MM.1S (cell line): Measurements from ENCODE around the gene SREBF1.

ENCODE experiments used
- CTCF ChIP-seq: fragments of 300-600 bp; sonication (generic); IDR thresholded peaks from 2 replicates; pipeline ENCODE4 v1.5.1; 2016; ENCODE audit warnings: antibody characterized with exemption, low read length, mixed read lengths
- EZH2 ChIP-seq: fragments of 300-600 bp; sonication (generic); optimal IDR thresholded peaks from 2 replicates; pipeline ENCODE3; 2017; ENCODE audit warnings: low read depth, mild to moderate bottlenecking, antibody characterized with exemption, low read length, mixed read lengths
- EZH2phosphoT487 ChIP-seq: fragments of 300-600 bp; sonication (generic); IDR thresholded peaks from 2 replicates; pipeline ENCODE4 v1.6.1; 2018; ENCODE audit warnings: antibody characterized with exemption, low read length

DNA sequence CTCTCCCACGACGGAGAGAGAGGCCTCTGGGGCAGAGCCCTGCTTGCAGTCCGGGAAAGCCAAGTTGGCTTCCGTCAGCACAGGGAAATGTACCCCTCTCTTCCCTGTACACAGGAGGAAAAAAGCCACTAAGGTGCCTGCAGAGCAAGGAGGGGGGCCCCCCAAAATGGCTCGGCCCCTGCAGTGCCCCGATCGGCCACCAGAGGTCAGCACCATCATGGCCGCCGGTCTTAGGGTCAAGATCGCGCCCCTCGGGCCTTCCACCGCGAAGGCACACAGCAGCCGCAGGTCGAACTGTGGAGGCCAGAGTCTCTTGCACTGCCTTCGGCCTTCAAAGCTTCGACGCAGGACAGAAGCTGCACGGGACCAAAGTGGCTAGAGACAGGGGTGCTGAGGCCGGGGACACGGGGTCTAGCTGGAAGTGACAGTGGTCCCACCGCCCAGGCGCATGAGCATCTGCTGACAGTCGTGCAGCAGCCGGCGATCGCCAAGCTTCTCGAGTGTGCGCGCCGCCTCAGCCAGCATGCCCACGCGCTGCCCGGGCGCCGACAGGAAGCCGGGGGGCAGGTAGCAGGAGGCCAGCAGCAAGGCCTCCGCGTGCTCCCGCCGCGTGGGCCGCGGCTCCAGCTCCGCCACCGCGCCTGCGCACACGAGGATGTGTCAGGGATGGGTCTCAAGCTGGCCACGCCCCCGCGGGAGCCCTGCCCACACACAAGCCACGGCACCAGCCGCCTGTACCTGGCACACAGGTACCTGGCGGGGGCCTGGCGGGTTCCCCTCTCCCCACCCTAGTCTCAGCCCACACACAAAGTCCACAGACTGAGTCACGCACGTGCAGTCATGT lies 24.4 kb downstream of the SREBF1 start:
- TF ChIP-seq CTCF (peak; percentile 95), EZH2 (no peak), EZH2phosphoT487 (no peak)
